HG03097 (cell line): Measurements from ENCODE around the gene FAM120B.

Experiments
- ATAC-seq: cut with Tn5 transposase; IDR thresholded peaks from one replicate; pipeline ENCODE4 v1.9.1; 2021; ENCODE audit not compliant: unreplicated experiment, low FRiP score

The FAM120B gene

GRCh38 chr6:170437719-170438401, 131.3 kb downstream of the FAM120B start:
- no peak for ATAC-seq

GRCh38 chr6:170438402-170438753, 131.8 kb downstream of the FAM120B start:
- ATAC-seq = peak; percentile 98

- no peak for ATAC-seq
Observed at GRCh38 chr6:170438861-170439260, 132.3 kb downstream of the FAM120B start.

GRCh38 chr6:170439366-170440361, 133.1 kb downstream of the FAM120B start:
- ATAC-seq = no peak

- no peak for ATAC-seq
Observed at GRCh38 chr6:170440437-170440836, 133.9 kb downstream of the FAM120B start.

- no peak for ATAC-seq
Observed at GRCh38 chr6:170441316-170441715, 134.8 kb downstream of the FAM120B start.

GRCh38 chr6:170442596-170442995, 136.0 kb downstream of the FAM120B start:
- no peak for ATAC-seq

GRCh38 chr6:170443151-170443662, 136.6 kb downstream of the FAM120B start:
- ATAC-seq = no peak

GRCh38 chr6:170444056-170444591, 137.6 kb downstream of the FAM120B start:
- ATAC-seq = no peak

- ATAC-seq = no peak
Observed at GRCh38 chr6:170444811-170445211, 138.3 kb downstream of the FAM120B start.

- ATAC-seq = no peak
Observed at GRCh38 chr6:170445487-170445886, 138.9 kb downstream of the FAM120B start.

GRCh38 chr6:170445971-170446370, 139.4 kb downstream of the FAM120B start:
- ATAC-seq = no peak

- no peak for ATAC-seq
Observed at GRCh38 chr6:170446841-170447560, 140.4 kb downstream of the FAM120B start.

- ATAC-seq = no peak
Observed at GRCh38 chr6:170447561-170447930, 141.0 kb downstream of the FAM120B start.

- ATAC-seq = no peak
Observed at GRCh38 chr6:170448317-170448716, 141.8 kb downstream of the FAM120B start.

GRCh38 chr6:170448751-170449630, 142.4 kb downstream of the FAM120B start:
- ATAC-seq = no peak

GRCh38 chr6:170449835-170450753, 143.5 kb downstream of the FAM120B start:
- no peak for ATAC-seq

GRCh38 chr6:170450916-170451761, 144.6 kb downstream of the FAM120B start:
- no peak for ATAC-seq
